MM.1S (cell line): ENCODE data around the gene ELP5.

Experiments used
- EZH2 ChIP-seq: fragments of 300-600 bp; sonication (generic); optimal IDR thresholded peaks from 2 replicates; pipeline ENCODE3; 2017; ENCODE audit warnings: low read depth, mild to moderate bottlenecking, antibody characterized with exemption, low read length, mixed read lengths
- EZH2phosphoT487 ChIP-seq: fragments of 300-600 bp; sonication (generic); IDR thresholded peaks from 2 replicates; pipeline ENCODE4 v1.6.1; 2018; ENCODE audit warnings: antibody characterized with exemption, low read length
- TF ChIP-seq, protein P1 (sequence below): fragments of 300-600 bp; sonication (generic); IDR thresholded peaks from 2 replicates; pipeline ENCODE4 v1.5.1; 2016; ENCODE audit warnings: antibody characterized with exemption, low read length, mixed read lengths

DNA sequence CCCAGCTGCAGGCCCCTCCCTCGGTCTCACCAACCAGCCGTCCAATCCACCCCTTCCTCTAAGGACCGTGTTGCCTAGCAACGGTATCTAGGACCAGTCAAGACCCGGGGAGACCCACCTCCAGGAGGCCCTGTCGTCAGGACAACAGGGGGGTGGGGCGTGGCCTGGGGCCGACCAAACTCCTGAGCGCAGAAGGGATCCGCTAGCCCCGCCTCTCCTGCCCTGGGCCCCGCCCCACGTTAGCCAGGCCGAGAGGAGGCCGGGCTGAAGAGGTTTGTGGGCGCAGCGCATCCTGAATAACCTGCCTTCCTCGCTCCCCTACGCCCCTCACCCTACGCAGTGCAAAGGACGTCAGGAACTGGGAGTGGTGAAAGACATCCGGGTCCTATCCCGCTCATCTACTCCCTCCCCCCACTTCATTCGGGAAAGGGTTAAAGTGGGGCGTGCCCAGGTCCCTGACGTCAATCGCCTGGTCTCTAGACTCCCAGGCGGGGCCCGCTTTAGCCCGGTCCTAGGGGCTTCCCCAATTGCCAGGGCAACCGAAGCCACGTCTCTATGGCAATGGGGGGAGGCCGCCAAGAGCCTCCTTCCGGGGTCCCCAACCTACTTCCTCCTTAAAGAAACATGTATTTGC, 47.1 kb upstream of the ELP5 start:
- TF ChIP-seq EZH2: no peak
- TF ChIP-seq, protein P1, sequence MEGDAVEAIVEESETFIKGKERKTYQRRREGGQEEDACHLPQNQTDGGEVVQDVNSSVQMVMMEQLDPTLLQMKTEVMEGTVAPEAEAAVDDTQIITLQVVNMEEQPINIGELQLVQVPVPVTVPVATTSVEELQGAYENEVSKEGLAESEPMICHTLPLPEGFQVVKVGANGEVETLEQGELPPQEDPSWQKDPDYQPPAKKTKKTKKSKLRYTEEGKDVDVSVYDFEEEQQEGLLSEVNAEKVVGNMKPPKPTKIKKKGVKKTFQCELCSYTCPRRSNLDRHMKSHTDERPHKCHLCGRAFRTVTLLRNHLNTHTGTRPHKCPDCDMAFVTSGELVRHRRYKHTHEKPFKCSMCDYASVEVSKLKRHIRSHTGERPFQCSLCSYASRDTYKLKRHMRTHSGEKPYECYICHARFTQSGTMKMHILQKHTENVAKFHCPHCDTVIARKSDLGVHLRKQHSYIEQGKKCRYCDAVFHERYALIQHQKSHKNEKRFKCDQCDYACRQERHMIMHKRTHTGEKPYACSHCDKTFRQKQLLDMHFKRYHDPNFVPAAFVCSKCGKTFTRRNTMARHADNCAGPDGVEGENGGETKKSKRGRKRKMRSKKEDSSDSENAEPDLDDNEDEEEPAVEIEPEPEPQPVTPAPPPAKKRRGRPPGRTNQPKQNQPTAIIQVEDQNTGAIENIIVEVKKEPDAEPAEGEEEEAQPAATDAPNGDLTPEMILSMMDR: no peak
- TF ChIP-seq EZH2phosphoT487: no peak
